GM19351 (cell line): ENCODE results near the gene VPREB1.
A peak's percentile ranks its signal among the peaks of the same experiment; 100 is the strongest.
"Not testable (repeated sequence)": the region's sequence is repeated elsewhere in the genome, so short reads cannot be mapped to it uniquely, and the experiment has no call there.

ENCODE experiments used
- ATAC-seq: cut with Tn5 transposase; IDR thresholded peaks from one replicate; pipeline ENCODE4 v1.9.1; 2021; ENCODE audit warnings: mild to moderate bottlenecking, moderate library complexity; ENCODE audit not compliant: unreplicated experiment

Gene VPREB1, protein sequence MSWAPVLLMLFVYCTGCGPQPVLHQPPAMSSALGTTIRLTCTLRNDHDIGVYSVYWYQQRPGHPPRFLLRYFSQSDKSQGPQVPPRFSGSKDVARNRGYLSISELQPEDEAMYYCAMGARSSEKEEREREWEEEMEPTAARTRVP

DNA sequence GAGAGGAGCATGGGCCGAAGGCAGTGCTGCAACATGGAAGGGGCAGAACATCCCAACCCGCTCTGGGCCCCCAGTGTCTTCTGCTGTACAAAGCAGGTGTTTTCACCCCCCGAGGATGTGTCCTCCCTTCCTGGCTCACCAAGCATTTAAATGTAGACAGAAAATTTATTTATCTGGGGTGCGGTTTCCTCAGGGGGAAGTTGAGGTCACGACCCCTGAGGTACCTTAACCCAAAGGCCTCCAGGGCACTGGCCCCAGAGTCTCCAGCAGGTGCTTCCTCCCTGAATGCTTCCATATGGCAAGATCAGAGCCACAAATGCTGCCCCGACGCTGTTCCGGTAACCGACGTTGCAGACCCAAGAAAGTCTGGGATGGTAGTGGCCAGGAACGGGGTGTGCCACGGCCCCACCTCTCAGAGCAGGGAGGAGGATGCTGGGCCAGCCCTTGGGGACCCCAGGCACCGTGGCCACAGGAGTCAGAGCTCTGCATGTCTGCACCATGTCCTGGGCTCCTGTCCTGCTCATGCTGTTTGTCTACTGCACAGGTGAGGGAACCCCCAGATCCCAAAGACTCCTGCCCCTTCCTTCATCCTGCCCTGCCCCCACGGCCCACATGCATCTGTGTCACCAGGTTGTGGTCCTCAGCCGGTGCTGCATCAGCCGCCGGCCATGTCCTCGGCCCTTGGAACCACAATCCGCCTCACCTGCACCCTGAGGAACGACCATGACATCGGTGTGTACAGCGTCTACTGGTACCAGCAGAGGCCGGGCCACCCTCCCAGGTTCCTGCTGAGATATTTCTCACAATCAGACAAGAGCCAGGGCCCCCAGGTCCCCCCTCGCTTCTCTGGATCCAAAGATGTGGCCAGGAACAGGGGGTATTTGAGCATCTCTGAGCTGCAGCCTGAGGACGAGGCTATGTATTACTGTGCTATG is at the start of gene VPREB1:
Gene VPREB1 (plus strand): TSS at position 471 of the 935 bp plus-strand sequence. CDS start 28 bp downstream, at position 499.
- ATAC-seq = no peak

DNA sequence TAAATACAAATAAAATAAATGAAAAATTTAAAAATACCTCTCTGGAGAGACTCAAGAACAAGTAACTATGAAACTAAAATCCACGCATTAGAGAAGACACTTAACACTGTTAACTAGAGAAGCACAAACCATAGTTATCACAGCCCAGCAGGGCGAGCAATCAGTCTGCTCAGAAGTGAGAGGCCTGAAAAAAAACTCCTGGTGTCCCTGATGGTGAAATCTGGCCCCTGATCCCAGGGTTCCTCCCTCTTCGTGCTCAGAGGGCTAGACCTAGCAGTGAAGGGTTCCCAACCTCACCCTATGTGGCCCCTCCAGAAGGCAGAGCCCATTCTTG is 49.7 kb upstream of the VPREB1 start:
- ATAC-seq = no peak

DNA sequence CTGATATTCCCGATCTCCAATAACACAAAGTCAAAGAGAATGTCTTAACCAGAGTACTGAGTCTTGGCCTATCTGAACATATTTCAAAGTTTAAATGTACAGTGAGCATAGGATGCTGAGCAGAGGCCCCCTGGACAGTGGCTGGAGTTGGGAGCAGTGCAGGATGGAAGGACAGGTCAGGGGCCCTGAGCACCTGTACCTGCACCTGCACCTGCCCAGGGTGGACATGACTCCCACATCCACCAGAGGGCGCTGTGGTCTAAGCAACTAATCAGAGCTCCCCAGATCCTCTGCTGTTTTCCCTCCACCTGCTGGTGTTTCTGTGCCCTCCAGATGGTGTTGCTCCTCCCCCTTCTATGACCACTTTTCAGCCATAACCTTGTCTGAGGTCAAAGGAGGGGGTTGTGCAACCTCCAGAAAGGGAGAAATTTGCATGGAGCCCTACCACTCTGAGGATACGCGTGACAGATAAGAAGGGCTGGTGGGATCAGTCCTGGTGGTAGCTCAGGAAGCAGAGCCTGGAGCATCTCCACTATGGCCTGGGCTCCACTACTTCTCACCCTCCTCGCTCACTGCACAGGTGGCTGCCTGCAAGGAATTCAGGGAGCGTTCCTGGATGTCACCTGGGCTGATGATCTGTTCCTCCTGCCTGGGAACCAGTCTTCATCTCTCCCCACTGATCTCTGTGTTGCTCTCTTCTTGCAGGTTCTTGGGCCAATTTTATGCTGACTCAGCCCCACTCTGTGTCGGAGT is 49.1 kb upstream of the VPREB1 start:
- no peak for ATAC-seq

DNA sequence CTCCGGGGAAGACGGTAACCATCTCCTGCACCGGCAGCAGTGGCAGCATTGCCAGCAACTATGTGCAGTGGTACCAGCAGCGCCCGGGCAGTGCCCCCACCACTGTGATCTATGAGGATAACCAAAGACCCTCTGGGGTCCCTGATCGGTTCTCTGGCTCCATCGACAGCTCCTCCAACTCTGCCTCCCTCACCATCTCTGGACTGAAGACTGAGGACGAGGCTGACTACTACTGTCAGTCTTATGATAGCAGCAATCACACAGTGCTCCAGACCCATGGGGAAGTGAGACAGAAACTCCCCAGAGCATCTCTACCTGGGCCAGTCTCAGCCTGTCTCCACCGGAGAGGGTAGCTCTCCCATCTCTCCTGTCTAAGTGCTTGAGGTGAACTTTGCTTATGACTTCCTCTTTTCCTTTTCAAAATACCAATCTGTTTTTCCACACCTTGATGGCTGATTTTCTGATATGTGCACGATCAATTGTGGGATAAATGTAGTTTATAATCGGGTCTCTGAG is 48.5 kb upstream of the VPREB1 start:
- ATAC-seq = peak; percentile 79

DNA sequence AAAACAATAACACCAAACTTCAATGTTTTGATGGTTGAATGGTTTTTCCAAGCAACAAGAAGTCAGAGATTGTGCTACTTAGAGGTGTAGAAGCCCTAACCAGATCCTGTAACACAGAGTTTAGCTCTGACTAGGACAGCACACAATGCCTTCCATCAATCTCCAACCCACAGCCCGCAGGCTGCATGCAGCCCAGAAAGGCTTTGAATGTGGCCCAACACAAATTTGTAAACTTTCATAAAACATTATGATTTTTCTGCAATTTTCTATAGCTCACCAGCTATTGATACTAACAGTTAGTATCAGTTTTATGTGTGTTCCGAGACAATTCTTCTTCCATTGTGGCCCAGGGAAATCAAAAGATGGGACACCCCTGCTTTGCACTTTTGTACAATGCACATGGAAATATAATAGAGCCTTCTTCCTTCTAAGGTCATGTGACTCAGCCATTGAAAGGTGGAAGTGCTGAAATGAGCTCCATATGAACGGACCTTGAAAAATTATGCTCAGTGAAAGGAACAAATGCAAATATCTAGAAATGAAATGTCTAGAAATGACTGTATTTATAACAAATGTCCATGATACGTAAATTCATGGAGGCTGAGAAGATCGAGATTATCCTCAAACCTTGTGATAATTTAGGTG is 47.6 kb upstream of the VPREB1 start:
- no peak for ATAC-seq

DNA sequence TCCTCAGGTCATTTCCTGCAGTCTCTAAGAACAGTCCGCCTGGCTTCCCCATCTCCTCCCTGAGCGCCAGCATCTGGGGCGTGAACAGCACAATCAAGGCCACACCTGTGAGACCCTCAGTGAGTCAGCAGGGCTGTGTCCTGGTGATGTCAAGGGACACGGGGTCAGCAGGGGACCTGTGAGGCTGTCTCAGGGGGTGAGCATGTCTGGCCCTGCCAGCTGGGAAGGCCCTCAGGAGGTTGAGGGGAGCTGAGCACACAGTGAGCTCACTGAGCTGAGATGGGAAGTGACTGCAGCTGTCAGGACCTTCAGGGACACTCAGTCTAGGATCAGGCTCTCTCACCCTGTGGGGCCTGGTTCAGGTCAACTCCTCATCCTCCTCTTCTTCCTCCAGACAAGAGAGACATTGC is 46.6 kb upstream of the VPREB1 start:
- ATAC-seq = no peak

DNA sequence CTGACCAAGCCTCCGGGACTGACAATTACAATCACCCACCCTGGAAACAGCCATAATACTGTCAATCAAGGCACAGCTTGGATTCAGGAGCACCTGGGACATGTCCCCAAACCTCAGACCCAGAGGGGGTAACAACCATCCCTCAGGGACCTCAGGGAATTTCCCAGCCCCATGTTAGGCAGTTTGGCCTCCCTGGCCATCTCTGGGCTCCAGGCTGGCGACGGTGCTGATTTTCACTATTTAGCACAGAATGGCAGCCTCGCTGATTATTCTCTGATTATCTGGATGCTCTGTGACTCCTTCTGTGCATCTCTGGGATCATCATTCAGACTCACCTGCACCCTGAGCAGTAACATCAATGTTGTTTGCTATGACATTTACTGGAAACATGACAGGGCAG is 45.8 kb upstream of the VPREB1 start:
- ATAC-seq = no peak

DNA sequence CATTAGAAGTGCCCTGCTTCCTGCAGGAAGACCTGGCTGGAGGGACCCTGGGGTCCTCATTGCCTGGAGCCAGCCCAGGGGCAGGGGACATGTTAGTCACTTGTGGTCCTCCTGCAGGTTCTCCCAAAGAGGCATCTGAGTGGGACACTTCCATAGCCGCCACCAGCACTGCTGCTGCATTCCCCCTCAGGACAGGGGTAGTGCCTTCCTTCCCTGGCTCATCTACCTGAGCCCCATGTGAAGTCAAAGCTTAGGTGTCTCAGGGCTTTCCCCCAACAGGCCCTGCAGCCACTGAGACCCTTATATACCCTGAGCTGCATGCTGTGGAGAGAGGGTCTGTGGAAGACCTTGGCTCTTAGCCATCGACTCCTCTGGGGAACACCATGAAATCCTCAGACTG is 45.0 kb upstream of the VPREB1 start:
- ATAC-seq = no peak

DNA sequence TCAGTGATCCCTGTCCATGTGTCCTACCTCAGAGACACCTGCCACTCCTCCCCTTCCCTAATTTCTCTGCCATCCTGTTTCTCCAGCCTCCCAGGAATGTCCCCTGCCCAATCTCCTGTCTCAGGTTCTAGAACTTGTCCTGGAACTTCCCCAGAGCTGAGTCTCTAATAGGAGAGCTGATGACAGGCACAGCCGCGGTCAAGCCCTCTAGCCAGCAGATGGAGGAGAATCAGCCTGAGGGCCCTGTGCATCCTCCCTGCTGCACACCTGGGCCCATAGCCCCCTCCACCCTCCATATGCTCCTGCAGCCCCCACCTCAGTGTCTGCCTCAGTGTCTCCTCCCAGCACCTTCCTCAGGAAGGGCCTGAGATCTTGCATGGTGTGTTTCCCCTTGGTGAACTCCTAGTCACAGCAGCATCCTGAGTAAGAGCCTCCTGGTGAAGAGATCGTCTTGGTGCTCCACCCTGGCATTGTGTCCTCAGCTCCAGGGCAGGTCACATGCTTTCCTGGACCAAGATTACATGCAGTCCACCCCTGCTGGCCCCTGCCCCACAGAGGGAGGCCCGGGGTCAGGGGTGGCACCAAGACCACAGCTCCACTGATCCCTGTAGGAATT is 43.9 kb upstream of the VPREB1 start:
- no peak for ATAC-seq

DNA sequence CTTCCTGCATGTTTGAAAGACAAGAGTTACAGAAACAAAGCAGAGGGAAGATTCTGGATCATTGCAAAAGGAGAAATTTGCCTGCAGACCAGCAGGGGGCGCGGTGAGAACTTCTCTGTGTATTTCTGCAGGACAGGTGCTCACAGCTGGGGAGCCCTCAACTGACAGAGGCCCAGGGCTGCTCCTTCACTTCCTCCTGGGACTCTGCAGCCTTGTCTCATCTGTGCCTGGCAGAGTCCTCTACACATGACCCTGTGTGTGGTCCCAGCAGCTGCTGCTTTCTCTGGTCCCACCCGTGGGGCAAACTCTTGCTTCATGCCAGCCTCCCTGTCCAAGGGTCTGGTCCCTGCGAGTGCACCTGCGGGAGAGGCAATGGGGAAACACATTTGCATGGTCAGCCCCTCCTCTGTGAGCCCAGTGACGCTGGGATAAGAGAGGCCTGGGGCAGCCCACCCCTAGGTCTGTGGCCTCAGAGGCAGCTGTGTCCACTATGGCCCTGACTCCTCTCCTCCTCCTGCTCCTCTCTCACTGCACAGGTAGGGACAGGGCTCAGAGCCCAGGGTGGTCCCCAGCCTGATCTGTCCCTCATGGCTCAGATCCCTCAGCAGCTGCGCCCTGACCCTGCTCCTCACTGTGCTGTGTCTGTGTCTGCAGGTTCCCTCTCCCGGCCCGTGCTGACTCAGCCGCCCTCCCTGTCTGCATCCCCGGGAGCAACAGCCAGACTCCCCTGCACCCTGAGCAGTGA is 43.2 kb upstream of the VPREB1 start:
- ATAC-seq = peak; percentile 60

DNA sequence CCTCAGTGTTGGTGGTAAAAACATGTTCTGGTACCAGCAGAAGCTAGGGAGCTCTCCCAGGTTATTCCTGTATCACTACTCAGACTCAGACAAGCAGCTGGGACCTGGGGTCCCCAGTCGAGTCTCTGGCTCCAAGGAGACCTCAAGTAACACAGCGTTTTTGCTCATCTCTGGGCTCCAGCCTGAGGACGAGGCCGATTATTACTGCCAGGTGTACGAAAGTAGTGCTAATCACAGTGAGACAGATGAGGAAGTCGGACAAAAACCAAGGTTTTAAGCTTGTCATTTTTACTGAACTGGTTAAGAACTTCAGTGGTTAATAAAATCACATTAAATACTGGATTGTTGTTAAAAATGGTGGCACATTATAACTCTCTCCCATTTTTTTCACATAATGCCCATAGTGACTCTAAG is 42.6 kb upstream of the VPREB1 start:
- ATAC-seq = no peak

DNA sequence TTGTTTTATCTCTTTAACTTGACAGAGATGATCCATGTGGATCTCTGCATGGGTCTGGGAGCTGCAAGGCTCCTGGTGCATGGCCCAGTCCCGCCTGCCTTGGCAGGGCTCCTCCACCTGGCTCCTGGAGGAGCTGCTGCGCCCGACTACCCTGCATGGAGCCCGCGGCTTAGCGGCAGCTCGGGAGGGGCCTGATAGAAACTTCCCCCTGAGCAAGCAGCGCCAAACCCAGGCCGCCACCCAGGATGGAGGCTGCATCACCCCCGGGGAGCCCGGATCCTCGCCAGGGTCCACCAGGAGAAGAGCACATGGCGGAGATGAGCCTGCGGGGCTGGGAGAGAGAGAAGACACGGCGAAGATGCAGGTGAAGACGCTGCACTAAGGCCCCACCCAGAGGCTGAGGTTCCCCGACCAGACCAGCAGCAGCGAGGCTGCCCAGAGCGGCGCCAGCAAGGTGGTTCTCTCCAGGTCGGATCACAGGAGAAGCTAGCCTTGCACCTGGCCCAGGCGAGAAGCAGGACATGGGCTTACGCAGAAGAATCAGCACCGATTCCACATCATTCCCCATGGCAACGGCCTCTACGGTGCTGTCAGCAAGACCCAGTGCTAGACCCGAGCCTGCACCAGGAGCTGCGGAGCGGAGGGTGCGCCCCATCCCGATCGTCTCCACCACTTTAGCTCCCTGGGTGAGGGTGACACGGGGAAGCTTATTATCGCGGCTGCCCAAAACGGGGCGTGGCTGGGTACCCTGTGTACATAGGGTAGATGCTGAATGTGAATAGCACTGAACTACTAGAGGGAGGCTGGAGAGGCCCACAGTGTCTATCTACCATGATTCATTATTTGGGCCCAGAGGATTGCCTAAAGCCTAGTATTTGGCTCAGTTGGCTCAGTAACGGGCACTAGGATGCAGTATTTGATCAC is 41.3 kb upstream of the VPREB1 start:
- ATAC-seq = no peak

DNA sequence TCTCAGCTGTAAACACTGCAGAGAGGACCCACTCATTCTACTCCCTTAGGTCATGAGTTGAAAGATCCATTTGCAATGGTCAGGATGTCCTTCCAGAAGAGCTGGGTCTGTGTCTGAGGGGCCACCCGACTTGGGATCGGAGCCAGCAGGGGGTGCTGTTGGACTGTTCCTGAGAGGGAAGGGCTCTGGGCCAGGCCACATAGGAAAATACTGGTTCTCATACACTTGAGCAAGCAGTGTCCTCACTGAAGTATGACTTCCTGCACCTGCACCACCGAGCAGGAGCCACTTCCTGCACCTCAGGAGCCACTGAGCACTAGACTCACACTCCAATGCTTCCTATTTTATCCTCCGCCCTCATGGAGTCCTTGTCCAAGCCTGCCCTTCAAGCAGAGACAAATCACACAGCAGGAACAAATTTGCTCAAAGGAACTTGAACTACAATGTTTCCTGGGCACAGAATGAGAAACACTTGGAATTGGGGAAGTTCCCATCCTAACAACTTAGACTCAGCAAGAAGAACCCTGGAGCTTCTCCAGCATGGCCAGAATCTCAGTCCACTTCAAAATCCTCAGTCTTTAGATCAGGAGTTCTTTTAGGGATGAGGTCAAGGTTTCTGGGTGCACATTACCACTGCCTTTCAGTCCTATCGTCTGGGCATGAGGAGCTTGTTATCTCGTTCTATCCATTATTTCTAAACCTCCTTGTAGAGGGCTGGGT is 36.6 kb upstream of the VPREB1 start:
- ATAC-seq = peak; percentile 73

DNA sequence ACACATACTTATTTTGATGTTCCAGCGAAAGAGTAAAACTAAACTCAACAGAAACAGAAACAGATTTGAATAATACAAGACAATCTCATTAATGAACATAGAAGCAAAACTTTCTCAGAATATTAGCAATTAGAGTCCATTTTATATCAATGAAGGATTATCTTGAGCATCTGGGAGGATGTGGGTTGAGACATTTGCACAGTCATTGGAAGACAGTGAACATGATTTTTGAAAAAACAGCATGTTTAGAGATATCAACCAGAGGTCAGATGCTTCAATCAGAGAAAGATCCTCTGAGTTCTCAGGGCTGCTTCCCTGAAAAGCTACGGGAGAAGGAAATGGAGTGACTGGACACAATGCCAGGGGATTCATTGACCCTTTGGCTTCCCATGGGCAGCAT is 35.9 kb upstream of the VPREB1 start:
- ATAC-seq = no peak

DNA sequence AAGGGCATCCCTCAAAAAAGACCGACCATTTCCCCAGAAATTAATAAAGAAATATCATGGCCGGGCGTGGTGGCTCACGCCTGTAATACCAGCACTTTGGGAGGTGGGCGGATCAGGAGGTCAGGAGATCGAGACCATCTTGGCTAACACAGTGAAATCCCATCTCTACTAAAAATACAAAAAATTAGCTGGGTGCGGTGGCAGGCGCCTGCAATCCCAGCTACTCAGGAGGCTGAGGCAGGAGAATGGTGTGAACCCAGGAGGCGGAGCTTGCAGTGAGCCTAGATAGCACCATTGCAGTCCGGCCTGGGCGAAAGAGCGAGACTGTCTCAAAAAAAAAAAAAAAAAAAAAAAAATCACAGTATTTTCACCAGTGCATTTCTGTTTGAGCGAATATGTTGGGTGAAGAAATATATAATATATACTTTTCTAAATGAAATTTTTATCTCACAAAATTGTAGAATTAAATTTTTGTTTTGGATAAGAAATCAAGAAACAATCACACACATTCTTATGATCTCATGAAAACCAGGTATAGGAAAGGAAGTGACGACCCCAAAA is 35.4 kb upstream of the VPREB1 start:
- ATAC-seq = not testable (repeated sequence)

DNA sequence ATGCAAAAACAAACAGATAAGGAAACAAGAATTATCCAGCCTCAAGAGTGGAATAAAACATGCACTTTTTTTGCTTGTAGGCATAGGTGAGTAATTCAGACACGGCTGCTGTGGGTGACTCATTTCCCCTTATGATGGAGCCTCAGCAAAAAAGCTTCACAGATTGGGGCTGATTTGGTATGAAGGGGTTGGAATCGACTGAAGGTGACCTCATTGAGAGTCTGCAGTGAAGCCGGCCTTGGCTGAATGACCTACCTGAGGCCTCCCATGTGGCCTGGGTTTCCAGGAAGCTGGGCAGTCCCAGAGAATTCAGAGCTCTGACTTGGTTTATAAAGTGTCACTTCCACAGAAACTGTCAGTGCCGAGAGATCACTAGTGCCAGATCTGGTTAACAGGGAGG is 34.2 kb upstream of the VPREB1 start:
- ATAC-seq = no peak

DNA sequence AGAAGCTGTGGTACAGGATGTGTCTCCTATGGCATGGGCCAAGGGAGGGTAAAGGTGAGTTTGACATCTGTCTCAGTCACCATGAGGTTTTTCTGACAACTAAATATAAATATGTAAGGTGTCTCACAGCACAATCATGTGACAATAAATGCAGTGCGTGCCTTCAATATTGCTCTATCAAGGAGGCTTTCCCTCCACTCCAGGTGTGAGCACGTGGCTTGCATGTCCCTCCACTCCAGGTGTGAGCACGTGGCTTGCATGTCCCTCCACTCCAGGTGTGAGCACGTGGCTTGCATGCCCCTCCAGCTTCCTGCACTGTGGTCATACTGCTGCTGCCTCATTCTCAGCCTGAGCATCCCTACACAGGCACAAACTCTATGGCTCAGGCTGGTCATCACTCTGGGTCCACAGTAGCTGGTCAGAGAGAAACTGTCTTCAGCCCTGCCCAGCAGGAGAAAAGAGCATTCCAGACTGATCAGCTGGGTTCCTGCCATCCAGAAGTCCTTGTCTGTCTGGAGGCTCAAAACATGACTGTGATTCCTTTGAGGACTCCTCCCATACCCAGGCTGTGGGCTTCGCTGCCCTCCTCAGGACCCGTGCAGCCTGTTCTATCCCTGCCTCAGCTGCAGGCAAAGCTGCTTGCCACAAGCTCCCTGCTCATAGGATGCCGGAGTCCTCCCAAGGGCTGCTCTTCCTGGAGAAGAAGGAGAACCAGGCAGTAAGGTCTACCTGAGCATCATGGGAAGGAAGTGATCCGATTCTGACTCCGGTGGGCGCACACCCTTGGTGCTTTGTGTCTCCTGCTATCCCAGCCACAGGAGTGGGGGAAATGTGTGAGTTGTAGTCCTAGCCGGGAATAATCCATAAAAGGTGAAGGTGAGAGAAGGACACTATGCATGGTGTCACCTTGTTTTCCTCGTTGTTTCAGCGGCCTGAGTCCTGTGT is 33.4 kb upstream of the VPREB1 start:
- no peak for ATAC-seq
